COLO668 (cell line): ENCODE data around the gene CLUH.
"Not testable (repeated sequence)": the region's sequence is repeated elsewhere in the genome, so short reads cannot be mapped to it uniquely, and the experiment has no call there.

ENCODE experiments used
- DNase-seq: peaks from one replicate; lab custom pipeline; 2025; ENCODE audit not compliant: unreplicated experiment; lab: John Stamatoyannopoulos, UW

CLUH gene

GRCh38 chr17:2690165-2691068 is 21.1 kb downstream of the CLUH start:
- no peak for DNase-seq

GRCh38 chr17:2689411-2690164 is 22.0 kb downstream of the CLUH start:
- DNase-seq: peak; percentile 57

GRCh38 chr17:2688351-2689342 is 22.9 kb downstream of the CLUH start:
- peak; percentile 79 for DNase-seq

GRCh38 chr17:2687074-2687418 is 24.5 kb downstream of the CLUH start:
- no peak for DNase-seq

- no peak for DNase-seq
Measured at GRCh38 chr17:2685696-2686095, 25.9 kb downstream of the CLUH start.

GRCh38 chr17:2684549-2684948 is 27.0 kb downstream of the CLUH start:
- DNase-seq: no peak

- no peak for DNase-seq
Measured at GRCh38 chr17:2683912-2684311, 27.7 kb downstream of the CLUH start.

GRCh38 chr17:2682176-2682938 is 29.2 kb downstream of the CLUH start:
- no peak for DNase-seq

GRCh38 chr17:2681650-2682049 is 29.9 kb downstream of the CLUH start:
- no peak for DNase-seq

- DNase-seq: no peak
Measured at GRCh38 chr17:2680961-2681360, 30.6 kb downstream of the CLUH start.

- not testable (repeated sequence) for DNase-seq
Measured at GRCh38 chr17:2679247-2679646, 32.3 kb downstream of the CLUH start.

- no peak for DNase-seq
Measured at GRCh38 chr17:2672026-2672425, 39.5 kb downstream of the CLUH start.

GRCh38 chr17:2660410-2660809 is 51.2 kb downstream of the CLUH start:
- DNase-seq: not testable (repeated sequence)

GRCh38 chr17:2659337-2659736 is 52.2 kb downstream of the CLUH start:
- not testable (repeated sequence) for DNase-seq

- DNase-seq: no peak
Measured at GRCh38 chr17:2656283-2656682, 55.3 kb downstream of the CLUH start.

- no peak for DNase-seq
Measured at GRCh38 chr17:2655546-2655945, 56.0 kb downstream of the CLUH start.

GRCh38 chr17:2652911-2653310 is 58.7 kb downstream of the CLUH start:
- DNase-seq: not testable (repeated sequence)

- no peak for DNase-seq
Measured at GRCh38 chr17:2649191-2649590, 62.4 kb downstream of the CLUH start.

- no peak for DNase-seq
Measured at GRCh38 chr17:2647957-2648356, 63.6 kb downstream of the CLUH start.

GRCh38 chr17:2644971-2645370 is 66.6 kb downstream of the CLUH start:
- no peak for DNase-seq
